Keratinocyte (primary cell): ENCODE results near the gene POLE. TPM values are rescaled to one million over a fixed set of nuclear protein-coding genes. Genes with fewer than 3 reads are reported as not detected.

Experiments used
- DNase-seq: peaks from one replicate; pipeline ENCODE4 v3.0.0-alpha.2; 2011; ENCODE audit warnings: low read depth, missing footprints, low spot score
- FAIRE-seq: peaks from 2 replicates; lab custom pipeline; 2011; peaks lifted over from hg19 to GRCh38; lab: Jason Lieb, UNC
- H2AFZ ChIP-seq: 2 replicates; pipeline ENCODE4 v1.6.0; 2012; ENCODE audit warnings: low read length, control low read depth, inconsistent platforms; ENCODE audit not compliant: control insufficient read depth
- H3K27ac ChIP-seq: 2 replicates; pipeline ENCODE4 v1.5.1; 2011; ENCODE audit warnings: low read length; ENCODE audit not compliant: control insufficient read depth, insufficient read depth
- H3K27me3 ChIP-seq: 3 replicates; pipeline ENCODE4 v1.6.0; 2011; ENCODE audit warnings: low read length; ENCODE audit not compliant: control insufficient read depth, insufficient read depth; ENCODE audit errors: extremely low read depth
- H3K36me3 ChIP-seq, 2 experiments: 2 replicates in 1 of 2; 3 replicates in 1 of 2; pipeline ENCODE4 v1.5.1; 2011; ENCODE audit warnings: low read length in 2 of 2, mild to moderate bottlenecking in 1 of 2; ENCODE audit not compliant: control insufficient read depth in 2 of 2, insufficient read depth in 2 of 2; ENCODE audit errors: extremely low read depth in 1 of 2
- H3K4me1 ChIP-seq: 3 replicates; pipeline ENCODE4 v1.5.1; 2011; ENCODE audit warnings: low read length; ENCODE audit not compliant: control insufficient read depth, insufficient read depth; ENCODE audit errors: extremely low read depth
- H3K4me2 ChIP-seq: 3 replicates; pipeline ENCODE4 v1.6.0; 2011; ENCODE audit warnings: low read depth, low read length; ENCODE audit not compliant: control insufficient read depth, insufficient read depth; ENCODE audit errors: extremely low read depth
- H3K4me3 ChIP-seq, 3 experiments: fragments of 200-600 bp in 1 of 3; sonication (generic) in 1 of 3; 2 replicates in 2 of 3; 3 replicates in 1 of 3; pipeline ENCODE4 v1.5.1; 2011 to 2016; ENCODE audit warnings: low read length in 3 of 3, mild to moderate bottlenecking in 3 of 3, control low read depth in 2 of 3, inconsistent platforms in 1 of 3, low read depth in 1 of 3, mixed read lengths in 1 of 3, mixed run types in 1 of 3, moderate library complexity in 1 of 3; ENCODE audit not compliant: control insufficient read depth in 2 of 3, insufficient read depth in 2 of 3; ENCODE audit errors: extremely low read depth in 1 of 3
- H3K79me2 ChIP-seq: 2 replicates; pipeline ENCODE4 v1.6.0; 2012; ENCODE audit warnings: low read length; ENCODE audit not compliant: control insufficient read depth, insufficient read depth
- H3K9ac ChIP-seq: 3 replicates; pipeline ENCODE4 v1.6.0; 2011; ENCODE audit warnings: low read length; ENCODE audit not compliant: control insufficient read depth, insufficient read depth; ENCODE audit errors: extremely low read depth
- H3K9me1 ChIP-seq: 3 replicates; pipeline ENCODE4 v1.6.0; 2011; ENCODE audit warnings: low read length; ENCODE audit not compliant: control insufficient read depth, insufficient read depth; ENCODE audit errors: extremely low read depth
- H3K9me3 ChIP-seq: 2 replicates; pipeline ENCODE4 v1.5.1; 2012; ENCODE audit warnings: low read depth, low read length; ENCODE audit not compliant: control insufficient read depth
- H4K20me1 ChIP-seq: 3 replicates; pipeline ENCODE4 v1.6.0; 2011; ENCODE audit warnings: low read length; ENCODE audit not compliant: control insufficient read depth, insufficient read depth; ENCODE audit errors: extremely low read depth
- CTCF ChIP-seq, 3 experiments: IDR thresholded peaks in 1 of 3; conservative IDR thresholded peaks in 1 of 3; optimal IDR thresholded peaks in 1 of 3; 2 replicates in 2 of 3; 3 replicates in 1 of 3; pipeline versions ENCODE3 to v1.5.1; 2011; ENCODE audit warnings: low read length in 3 of 3, mild to moderate bottlenecking in 3 of 3, moderate library complexity in 2 of 3, control low read depth in 1 of 3, inconsistent platforms in 1 of 3; ENCODE audit not compliant: insufficient read depth in 2 of 3; ENCODE audit errors: extremely low read depth in 1 of 3
- EZH2 ChIP-seq: IDR thresholded peaks from one replicate; pipeline ENCODE4 v1.6.1; 2012; ENCODE audit warnings: inconsistent platforms, mild to moderate bottlenecking, low read length, moderate library complexity
- dilution Hi-C: fragments of 300-500 bp; cut with MboI; formaldehyde crosslinking; loops from one replicate; pipeline ENCODE4 v1.7.0; 2020; ENCODE audit warnings: low sequenced_read_pairs; ENCODE audit not compliant: extremely low pct_ligation_motif_present
- polyA plus RNA-seq, 5 experiments: library from polyadenylated mRNA; depleted of rRNA in 3 of 5; stranded (reverse) in 3 of 5; stranded (forward) in 1 of 5; unstranded in 1 of 5; fragments of >200 nt; gene quantifications; 1 replicate in 1 of 5; 2 replicates in 3 of 5; 3 replicates in 1 of 5; pipeline versions ENCODE4 v1.2.1 to v1.2.3, GENCODE V29; 2011 to 2012; ENCODE audit warnings: missing spikeins in 2 of 5, low read depth in 1 of 5, low replicate concordance in 1 of 5

The POLE gene
- polyA plus RNA-seq, 1 donor (not counting 4 experiments of a cell fraction or from before 2014, with no cell fraction given): 14.8 TPM

GRCh38 chr12:132593521-132593920 is 93.6 kb downstream of the POLE start:
- no peak overlapping the region for H3K4me3 ChIP-seq
- H3K9me1 ChIP-seq: no peaks in the 10 kb centered on the region
- TF ChIP-seq CTCF (optimal IDR thresholded peaks at IDR 0.05 in 1 of 3, IDR thresholded peaks at IDR 0.05 in 1 of 3, conservative IDR thresholded peaks at IDR 0.05 in 1 of 3; ENCODE audit: extremely low read depth in 1 of 3, insufficient read depth in 2 of 3, low read length in 3 of 3): no peak
- no peak overlapping the region for H2AFZ ChIP-seq
- peaks cover 3% of the 10 kb centered on the region for H3K4me1 ChIP-seq
- H3K36me3 ChIP-seq: no peaks in the 10 kb centered on the region
- DNase-seq (no peak), FAIRE-seq (no peak)
- H4K20me1 ChIP-seq: no peaks in the 10 kb centered on the region
- H3K27me3 ChIP-seq: peaks cover 19% of the 10 kb centered on the region
- no peak overlapping the region for H3K4me2 ChIP-seq
- no peaks in the 10 kb centered on the region for H3K9me3 ChIP-seq
- H3K79me2 ChIP-seq: no peaks in the 10 kb centered on the region
- H3K27ac ChIP-seq: no peak overlapping the region
- dilution Hi-C loops: no loop called here
- no peak overlapping the region for H3K9ac ChIP-seq

- peaks cover 3% of the 10 kb centered on the region for H3K4me1 ChIP-seq
- H4K20me1 ChIP-seq: no peaks in the 10 kb centered on the region
- no peaks in the 10 kb centered on the region for H3K9me1 ChIP-seq
- TF ChIP-seq CTCF (optimal IDR thresholded peaks at IDR 0.05 in 1 of 3, IDR thresholded peaks at IDR 0.05 in 1 of 3, conservative IDR thresholded peaks at IDR 0.05 in 1 of 3; ENCODE audit: extremely low read depth in 1 of 3, insufficient read depth in 2 of 3, low read length in 3 of 3): no peak
- TF ChIP-seq EZH2: no peak
- no peak overlapping the region for H3K9ac ChIP-seq
- dilution Hi-C loops: no loop called here
- no peaks in the 10 kb centered on the region for H3K36me3 ChIP-seq
- FAIRE-seq (no peak), DNase-seq (no peak)
- H3K4me2 ChIP-seq: no peak overlapping the region
- H3K27me3 ChIP-seq: peaks cover 21% of the 10 kb centered on the region
- H3K4me3 ChIP-seq: no peak overlapping the region
- H3K9me3 ChIP-seq: no peaks in the 10 kb centered on the region
- no peak overlapping the region for H3K27ac ChIP-seq
- H3K79me2 ChIP-seq: no peaks in the 10 kb centered on the region
- no peak overlapping the region for H2AFZ ChIP-seq
These were observed 94.1 kb downstream of the POLE start for GRCh38 chr12:132593071-132593470.
